H9 (cell line): Measurements from ENCODE around the gene DLG2. TPM values are rescaled to one million over a fixed set of nuclear protein-coding genes. Genes with fewer than 3 reads are reported as not detected.

ENCODE experiments used
- DNase-seq: peaks from one replicate; pipeline ENCODE4 v3.0.0-alpha.2; 2017
- H2AFZ ChIP-seq: one replicate; pipeline ENCODE4 v1.6.1; 2013; ENCODE audit warnings: mild to moderate bottlenecking, low read length, control low read depth, moderate library complexity
- H2AK5ac ChIP-seq: 2 replicates; pipeline ENCODE4 v1.6.1; 2013; ENCODE audit warnings: low read length, control low read depth, mixed read lengths; ENCODE audit not compliant: insufficient read length
- H2BK120ac ChIP-seq: one replicate; pipeline ENCODE4 v1.6.1; 2013; ENCODE audit warnings: low read depth, mild to moderate bottlenecking, low read length, control low read depth, inconsistent platforms; ENCODE audit not compliant: poor library complexity, severe bottlenecking
- H2BK12ac ChIP-seq: 2 replicates; pipeline ENCODE4 v1.6.1; 2013; ENCODE audit warnings: low read length, control low read depth, mixed read lengths, low read depth; ENCODE audit not compliant: insufficient read length
- H2BK15ac ChIP-seq: 2 replicates; pipeline ENCODE4 v1.6.1; 2013; ENCODE audit warnings: low read depth, low read length, control low read depth
- H2BK20ac ChIP-seq: one replicate; pipeline ENCODE4 v1.6.1; 2013; ENCODE audit warnings: low read depth, mild to moderate bottlenecking, low read length, control low read depth, inconsistent platforms; ENCODE audit not compliant: poor library complexity, severe bottlenecking
- H2BK5ac ChIP-seq: 2 replicates; pipeline ENCODE4 v1.6.1; 2013; ENCODE audit warnings: low read length, control low read depth, mixed read lengths; ENCODE audit not compliant: insufficient read length
- H3K14ac ChIP-seq: 2 replicates; pipeline ENCODE4 v1.6.1; 2013; ENCODE audit warnings: low read length, control low read depth; ENCODE audit not compliant: insufficient read depth
- H3K18ac ChIP-seq: 2 replicates; pipeline ENCODE4 v1.6.1; 2013; ENCODE audit warnings: low read depth, mild to moderate bottlenecking, mixed read lengths, low read length, control low read depth; ENCODE audit not compliant: insufficient read length
- H3K23ac ChIP-seq: 2 replicates; pipeline ENCODE4 v1.6.1; 2013; ENCODE audit warnings: low read length, control low read depth, mixed read lengths, low read depth; ENCODE audit not compliant: insufficient read length
- H3K23me2 ChIP-seq: 2 replicates; pipeline ENCODE4 v1.6.1; 2013; ENCODE audit warnings: low read depth, mild to moderate bottlenecking, mixed read lengths, low read length, control low read depth; ENCODE audit not compliant: insufficient read length, poor library complexity, severe bottlenecking
- H3K27ac ChIP-seq: 2 replicates; pipeline ENCODE4 v1.5.1; 2013; ENCODE audit warnings: low read length, control low read depth, mixed read lengths, low read depth; ENCODE audit not compliant: insufficient read length
- H3K27me3 ChIP-seq: 2 replicates; pipeline ENCODE4 v1.6.1; 2013; ENCODE audit warnings: low read length, control low read depth, inconsistent platforms; ENCODE audit not compliant: insufficient read depth
- H3K4ac ChIP-seq: 2 replicates; pipeline ENCODE4 v1.6.1; 2013; ENCODE audit warnings: low read depth, mild to moderate bottlenecking, control low read depth, inconsistent platforms, low read length, moderate library complexity
- H3K4me1 ChIP-seq: 2 replicates; pipeline ENCODE4 v1.6.1; 2013; ENCODE audit warnings: low read length, control low read depth, inconsistent platforms; ENCODE audit not compliant: insufficient read depth
- H3K4me2 ChIP-seq: 2 replicates; pipeline ENCODE4 v1.6.1; 2013; ENCODE audit warnings: low read length, control low read depth, mixed read lengths; ENCODE audit not compliant: insufficient read length, insufficient read depth
- H3K56ac ChIP-seq: 2 replicates; pipeline ENCODE4 v1.6.1; 2013; ENCODE audit warnings: low read depth, mild to moderate bottlenecking, mixed read lengths, low read length, control low read depth; ENCODE audit not compliant: insufficient read length
- H3K79me1 ChIP-seq: 2 replicates; pipeline ENCODE4 v1.6.1; 2013; ENCODE audit warnings: low read depth, mild to moderate bottlenecking, moderate library complexity, low read length, control low read depth, inconsistent platforms; ENCODE audit not compliant: insufficient read depth, poor library complexity, severe bottlenecking
- H3K79me2 ChIP-seq: 2 replicates; pipeline ENCODE4 v1.6.1; 2013; ENCODE audit warnings: low read length, control low read depth, inconsistent platforms; ENCODE audit not compliant: insufficient read depth
- H3K9ac ChIP-seq: 2 replicates; pipeline ENCODE4 v1.6.1; 2013; ENCODE audit warnings: low read length, control low read depth, mixed read lengths; ENCODE audit not compliant: insufficient read length; ENCODE audit errors: extremely low read depth
- H3K9me3 ChIP-seq: one replicate; pipeline ENCODE4 v1.6.1; 2013; ENCODE audit warnings: low read depth, low read length, inconsistent platforms; ENCODE audit not compliant: control insufficient read depth
- H3T11ph ChIP-seq: one replicate; pipeline ENCODE4 v1.6.1; 2013; ENCODE audit warnings: mild to moderate bottlenecking, low read length, control low read depth, inconsistent platforms
- H4K20me1 ChIP-seq: one replicate; pipeline ENCODE4 v1.6.1; 2013; ENCODE audit not compliant: control insufficient read depth, insufficient read length, insufficient read depth
- H4K5ac ChIP-seq: 2 replicates; pipeline ENCODE4 v1.6.1; 2013; ENCODE audit warnings: low read depth, mild to moderate bottlenecking, mixed read lengths, low read length, control low read depth; ENCODE audit not compliant: insufficient read length
- H4K8ac ChIP-seq: replicated peaks from 2 replicates; pipeline ENCODE4 v1.6.1; 2013; ENCODE audit warnings: low read length, control low read depth, mixed read lengths, low read depth; ENCODE audit not compliant: insufficient read length
- H4K91ac ChIP-seq: 2 replicates; pipeline ENCODE4 v1.6.1; 2013; ENCODE audit warnings: low read depth, mild to moderate bottlenecking, moderate library complexity, mixed read lengths, low read length, control low read depth; ENCODE audit not compliant: insufficient read length
- H3K27ac Mint-ChIP-seq, 3 experiments: 2 replicates in 2 of 3; 3 replicates in 1 of 3; pipeline ENCODE4 v1.8.0; 2020 to 2021; ENCODE audit warnings: mixed read lengths in 3 of 3, mild to moderate bottlenecking in 1 of 3, moderate library complexity in 1 of 3
- H3K27me3 Mint-ChIP-seq: 2 replicates; pipeline ENCODE4 v1.8.0; 2021; ENCODE audit warnings: low read depth, mild to moderate bottlenecking, moderate library complexity, mixed read lengths
- H3K36me3 Mint-ChIP-seq, 3 experiments: 2 replicates in 2 of 3; 3 replicates in 1 of 3; pipeline ENCODE4 v1.8.0; 2020 to 2021; ENCODE audit warnings: low read depth in 3 of 3, mixed read lengths in 3 of 3; ENCODE audit not compliant: insufficient read depth in 1 of 3
- H3K4me1 Mint-ChIP-seq, 2 experiments: 2 replicates each; pipeline ENCODE4 v1.8.0; 2020; ENCODE audit warnings: mixed read lengths in 2 of 2
- H3K4me3 Mint-ChIP-seq, 2 experiments: 2 replicates in 1 of 2; 3 replicates in 1 of 2; pipeline ENCODE4 v1.8.0; 2020 to 2021; ENCODE audit warnings: mild to moderate bottlenecking in 2 of 2, mixed read lengths in 2 of 2, moderate library complexity in 1 of 2
- H3K9me3 Mint-ChIP-seq, 2 experiments: 2 replicates in 1 of 2; 3 replicates in 1 of 2; pipeline ENCODE4 v1.8.0; 2020; ENCODE audit warnings: mild to moderate bottlenecking in 2 of 2, mixed read lengths in 2 of 2, moderate library complexity in 1 of 2
- CTCF ChIP-seq: fragments of 200-600 bp; sonication (generic); conservative IDR thresholded peaks from 3 replicates; pipeline ENCODE4 v1.8.0; 2021; ENCODE audit warnings: antibody characterized with exemption, mild to moderate bottlenecking
- WGBS: extraction: QIAGEN DNeasy Blood & Tissue Kit; methylation state at CpG from one replicate; pipeline ENCODE4 v1.1.7; 2013; ENCODE audit warnings: missing lambda C conversion rate, low lambda C conversion rate, mixed read lengths; ENCODE audit not compliant: insufficient read length; ENCODE audit errors: extremely low coverage; 5-methylcytosine and 5-hydroxymethylcytosine counted together
- total RNA-seq: library from RNA; stranded (reverse); gene quantifications from 2 replicates; pipeline ENCODE4 v1.2.1, GENCODE V29; 2021

The DLG2 gene
- total RNA-seq, 1 experiment from 2014 or later: 8.0 TPM

GRCh38 chr11:83480811-83481210 lies 2146.3 kb downstream of the DLG2 start:
- Mint-ChIP-seq H3K4me3 (no peak overlapping the region), H3K9me3 (no peaks in the 10 kb centered on the region), H3K27me3 (no peaks in the 10 kb centered on the region), H3K27ac (no peak overlapping the region; a peak in 1 of 7 replicates), H3K36me3 (no peaks in the 10 kb centered on the region), H3K4me1 (peaks cover 15 to 31% of the 10 kb centered on the region in 2 experiments)
- DNase-seq: no peak
- Histone ChIP-seq H3K9me3 (no peaks in the 10 kb centered on the region), H2AFZ (no peak overlapping the region), H3K23ac (no peak overlapping the region), H4K5ac (no peak overlapping the region), H4K20me1 (no peaks in the 10 kb centered on the region), H2BK12ac (no peak overlapping the region), H3K9ac (no peak overlapping the region), H3K4me2 (no peak overlapping the region), H3K4ac (no peak overlapping the region), H4K8ac (no peak overlapping the region), H3K79me2 (no peaks in the 10 kb centered on the region), H3T11ph (no peak overlapping the region), H3K18ac (no peak overlapping the region), H3K23me2 (no peaks in the 10 kb centered on the region), H4K91ac (no peak overlapping the region), H3K14ac (no peak overlapping the region), H3K79me1 (no peaks in the 10 kb centered on the region), H3K27ac (no peak overlapping the region), H2BK20ac (no peak overlapping the region), H2BK5ac (no peak overlapping the region), H3K27me3 (no peaks in the 10 kb centered on the region), H2AK5ac (no peak overlapping the region), H3K4me1 (peaks cover 4% of the 10 kb centered on the region; the same call in 1 of the 2 replicates), H2BK15ac (no peak overlapping the region), H3K56ac (no peak overlapping the region), H2BK120ac (no peak overlapping the region)
- no CpG with 5 or more reads among the region's 3 CpGs for WGBS
- no peak for TF ChIP-seq CTCF
